Panc1 (cell line): Measurements from ENCODE around the gene FRMD5.

Source experiments
- CTCF ChIP-seq: fragments of 450-650 bp; IDR thresholded peaks from 2 replicates; pipeline ENCODE4 v1.5.1; 2017; ENCODE audit warnings: mild to moderate bottlenecking
- POLR2AphosphoS5 ChIP-seq: IDR thresholded peaks from 2 replicates; pipeline ENCODE4 v1.6.1; 2012; ENCODE audit warnings: mild to moderate bottlenecking, low read depth, low read length, moderate library complexity
- SIN3A ChIP-seq: IDR thresholded peaks from 2 replicates; pipeline ENCODE4 v1.6.1; 2012; ENCODE audit warnings: low read depth, mild to moderate bottlenecking, low read length, moderate library complexity, borderline replicate concordance; ENCODE audit not compliant: insufficient read depth
- TCF7L2 ChIP-seq: IDR thresholded peaks from 2 replicates; pipeline ENCODE4 v1.6.1; 2011; ENCODE audit warnings: mild to moderate bottlenecking, low read depth, low read length, inconsistent platforms

- TF ChIP-seq CTCF: no peak
- no peak for TF ChIP-seq POLR2AphosphoS5
- TF ChIP-seq TCF7L2: no peak
- no peak for TF ChIP-seq SIN3A
These were observed 24.0 kb upstream of the FRMD5 start for GRCh38 chr15:44219073-44219472.
